Tibial nerve (tissue), 4 donors: ENCODE data around the gene DNA2.

Experiments used
- EP300 ChIP-seq, 2 donors: sonication (generic); formaldehyde crosslinking; IDR thresholded peaks; one replicate each; pipeline ENCODE4 v1.6.1; 2017; ENCODE audit warnings: antibody characterized with exemption in 2 of 2, mild to moderate bottlenecking in 1 of 2
- TF ChIP-seq, protein P1 (sequence below), 5 experiments: fragments of 200-600 bp in 3 of 5; fragments of 450-650 bp in 2 of 5; sonication (generic) in 3 of 5; IDR thresholded peaks; one replicate each; pipeline ENCODE4 v1.5.1; 2016 to 2019; ENCODE audit warnings: antibody characterized with exemption in 5 of 5, mild to moderate bottlenecking in 3 of 5, moderate library complexity in 2 of 5

DNA sequence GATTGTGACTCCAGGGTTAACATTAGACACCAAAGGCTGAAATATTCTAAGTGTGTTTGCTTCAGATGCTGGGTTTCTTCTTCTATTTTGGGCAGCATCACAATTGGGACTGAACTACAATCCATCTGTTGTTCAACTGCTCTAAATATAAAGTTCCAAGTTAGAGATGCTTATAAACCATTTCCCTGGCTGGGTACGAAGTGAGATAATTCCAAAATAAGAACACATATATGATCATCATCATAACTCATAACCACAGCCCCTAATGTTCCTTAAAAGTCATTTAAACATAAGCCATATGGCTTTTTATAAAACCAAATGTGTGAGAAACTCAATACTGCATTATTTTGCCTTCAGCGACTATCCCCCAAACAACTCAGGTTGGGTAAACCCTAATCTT lies 28.8 kb downstream of the DNA2 start:
- TF ChIP-seq, protein P1, sequence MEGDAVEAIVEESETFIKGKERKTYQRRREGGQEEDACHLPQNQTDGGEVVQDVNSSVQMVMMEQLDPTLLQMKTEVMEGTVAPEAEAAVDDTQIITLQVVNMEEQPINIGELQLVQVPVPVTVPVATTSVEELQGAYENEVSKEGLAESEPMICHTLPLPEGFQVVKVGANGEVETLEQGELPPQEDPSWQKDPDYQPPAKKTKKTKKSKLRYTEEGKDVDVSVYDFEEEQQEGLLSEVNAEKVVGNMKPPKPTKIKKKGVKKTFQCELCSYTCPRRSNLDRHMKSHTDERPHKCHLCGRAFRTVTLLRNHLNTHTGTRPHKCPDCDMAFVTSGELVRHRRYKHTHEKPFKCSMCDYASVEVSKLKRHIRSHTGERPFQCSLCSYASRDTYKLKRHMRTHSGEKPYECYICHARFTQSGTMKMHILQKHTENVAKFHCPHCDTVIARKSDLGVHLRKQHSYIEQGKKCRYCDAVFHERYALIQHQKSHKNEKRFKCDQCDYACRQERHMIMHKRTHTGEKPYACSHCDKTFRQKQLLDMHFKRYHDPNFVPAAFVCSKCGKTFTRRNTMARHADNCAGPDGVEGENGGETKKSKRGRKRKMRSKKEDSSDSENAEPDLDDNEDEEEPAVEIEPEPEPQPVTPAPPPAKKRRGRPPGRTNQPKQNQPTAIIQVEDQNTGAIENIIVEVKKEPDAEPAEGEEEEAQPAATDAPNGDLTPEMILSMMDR (IDR thresholded peaks at IDR 0.05): no peak
- no peak for TF ChIP-seq EP300 (IDR thresholded peaks at IDR 0.05)
